GM12878 (cell line): ENCODE results near the gene DNAI2. TPM values are rescaled to one million over a fixed set of nuclear protein-coding genes. Genes with fewer than 3 reads are reported as not detected.

Experiments used
- ATAC-seq: fragments of 200-7000 bp; cut with Tn5 transposase; 3 replicates; pipeline ENCODE4 v1.9.1; 2020; ENCODE audit warnings: mild to moderate bottlenecking, moderate library complexity
- BruUV-seq: library from RNA; stranded (reverse); fragments of 400-500 nt; replicated peaks from 2 replicates; lab custom pipeline; 2021; lab: Mats Ljungman, UMichigan
- CTCF ChIA-PET: fragments of 300-600 bp; sonication (Branson Sonifier 250); formaldehyde crosslinking; extraction: SDS; loops from one replicate; lab custom pipeline; 2021; ENCODE audit warnings: inconsistent platforms; lab: Yijun Ruan, JAX
- POLR2A ChIA-PET: fragments of 350-600 bp; formaldehyde crosslinking; extraction: SDS; loops from one replicate; lab custom pipeline; 2021; ENCODE audit warnings: inconsistent platforms; lab: Charles Lee
- RAD21 ChIA-PET: fragments of 300-600 bp; sonication (Branson Sonifier 250); formaldehyde crosslinking; loops from one replicate; lab custom pipeline; 2023; ENCODE audit warnings: antibody characterized with exemption; ENCODE audit not compliant: unreplicated experiment; lab: Charles Lee
- SMC1A ChIA-PET: fragments of 300-600 bp; sonication (Branson Sonifier 250); formaldehyde crosslinking; loops from one replicate; lab custom pipeline; 2023; ENCODE audit not compliant: unreplicated experiment, uncharacterized antibody; lab: Charles Lee
- DNase-seq: peaks from one replicate; pipeline ENCODE4 v3.0.0-alpha.2; 2011; ENCODE audit warnings: low read depth, low spot score
- FAIRE-seq: peaks from 3 replicates; lab custom pipeline; 2011; peaks lifted over from hg19 to GRCh38; lab: Jason Lieb, UNC
- H2AFZ ChIP-seq: 2 replicates; pipeline ENCODE4 v1.6.0; 2011; ENCODE audit warnings: low read depth, low read length, control low read depth; ENCODE audit not compliant: control insufficient read depth
- H3K27ac ChIP-seq: 2 replicates; pipeline ENCODE4 v1.5.1; 2011; ENCODE audit warnings: control low read depth; ENCODE audit not compliant: control insufficient read depth, insufficient read depth
- H3K27me3 ChIP-seq, 2 experiments: replicated peaks in 1 of 2; 2 replicates each; pipeline versions ENCODE4 v1.6.0 to v1.6.1; 2011; ENCODE audit warnings: low read length in 1 of 2; ENCODE audit not compliant: control insufficient read depth in 2 of 2, insufficient read depth in 2 of 2
- H3K36me3 ChIP-seq, 2 experiments: 2 replicates each; pipeline ENCODE4 v1.5.1; 2011; ENCODE audit warnings: low read length in 1 of 2; ENCODE audit not compliant: control insufficient read depth in 2 of 2, insufficient read depth in 2 of 2
- H3K4me1 ChIP-seq: 2 replicates; pipeline ENCODE4 v1.6.1; 2011; ENCODE audit warnings: mild to moderate bottlenecking, low read length, moderate library complexity, mixed read lengths; ENCODE audit not compliant: control insufficient read depth, insufficient read depth
- H3K4me2 ChIP-seq: 2 replicates; pipeline ENCODE4 v1.6.0; 2011; ENCODE audit warnings: control low read depth; ENCODE audit not compliant: control insufficient read depth, insufficient read depth
- H3K4me3 ChIP-seq: fragments of 200-600 bp; sonication (generic); 2 replicates; pipeline ENCODE4 v1.5.1; 2016
- H3K79me2 ChIP-seq: 2 replicates; pipeline ENCODE4 v1.6.0; 2011; ENCODE audit warnings: low read length; ENCODE audit not compliant: control insufficient read depth, insufficient read depth
- H3K9ac ChIP-seq: 2 replicates; pipeline ENCODE4 v1.8.0; 2011; ENCODE audit warnings: low read length, control low read depth, mixed read lengths; ENCODE audit not compliant: control insufficient read depth, insufficient read depth
- H3K9me3 ChIP-seq: replicated peaks from 3 replicates; pipeline ENCODE4 v1.5.1; 2011; ENCODE audit warnings: mild to moderate bottlenecking, low read length; ENCODE audit not compliant: control insufficient read depth, insufficient read depth
- H4K20me1 ChIP-seq: 2 replicates; pipeline ENCODE4 v1.6.0; 2011; ENCODE audit not compliant: control insufficient read depth, insufficient read depth
- BHLHE40 ChIP-seq, 2 experiments: fragments of 450-650 bp in 1 of 2; IDR thresholded peaks; 2 replicates each; pipeline ENCODE4 v1.6.1; 2011 to 2017; ENCODE audit warnings: low read depth in 2 of 2, borderline replicate concordance in 1 of 2, improper control_type of control experiment in 1 of 2, low read length in 1 of 2, mild to moderate bottlenecking in 1 of 2
- CBX5 ChIP-seq: sonication (generic); IDR thresholded peaks from 2 replicates; pipeline ENCODE4 v1.6.1; 2016; ENCODE audit warnings: low read depth, moderate library complexity, mild to moderate bottlenecking, inconsistent platforms
- CHD1 ChIP-seq: IDR thresholded peaks from 2 replicates; pipeline ENCODE4 v1.6.1; 2012; ENCODE audit warnings: low read depth, low read length, improper control_type of control experiment
- EP300 ChIP-seq, 2 experiments: fragments of 150-350 bp in 1 of 2; IDR thresholded peaks; 2 replicates each; pipeline ENCODE4 v1.6.1; 2011 to 2012; ENCODE audit warnings: low read depth in 2 of 2, low read length in 2 of 2, borderline replicate concordance in 1 of 2, improper control_type of control experiment in 1 of 2, inconsistent platforms in 1 of 2; ENCODE audit not compliant: control insufficient read depth in 1 of 2
- NR2C1 ChIP-seq: fragments of 450-650 bp; IDR thresholded peaks from 2 replicates; pipeline ENCODE4 v1.6.1; 2017; ENCODE audit warnings: antibody characterized with exemption, mild to moderate bottlenecking, moderate library complexity
- YBX1 ChIP-seq: fragments of 450-650 bp; IDR thresholded peaks from 2 replicates; pipeline ENCODE4 v1.6.1; 2016; ENCODE audit warnings: antibody characterized with exemption
- ZNF207 ChIP-seq: fragments of 450-650 bp; IDR thresholded peaks from 2 replicates; pipeline ENCODE4 v1.6.1; 2014; ENCODE audit warnings: antibody characterized with exemption, mild to moderate bottlenecking, borderline replicate concordance
- ZNF622 ChIP-seq: fragments of 450-650 bp; IDR thresholded peaks from 2 replicates; pipeline ENCODE4 v1.6.1; 2017; ENCODE audit warnings: mild to moderate bottlenecking, inconsistent platforms
- WGBS: methylation state at CpG from one replicate; pipeline ENCODE4 v1.1.6; 2016; ENCODE audit warnings: low lambda C conversion rate; ENCODE audit not compliant: insufficient replicate concordance, insufficient coverage; ENCODE audit errors: missing lambda C conversion rate; 5-methylcytosine and 5-hydroxymethylcytosine counted together
- in situ Hi-C: fragments of 300-500 bp; cut with MboI; formaldehyde crosslinking; loops from 9 replicates; pipeline ENCODE4 v1.14.3; 2018; ENCODE audit warnings: mixed read lengths
- intact Hi-C: fragments of 100-400 bp; cut with micrococcal nuclease; formaldehyde crosslinking; loops from one replicate; pipeline ENCODE4 v1.14.2; 2022; ENCODE audit not compliant: unreplicated experiment
- polyA plus RNA-seq, 11 experiments: library from polyadenylated mRNA; depleted of rRNA in 4 of 11; unstranded in 6 of 11; stranded (reverse) in 5 of 11; fragments of >200 nt; fragmentation: Nextera tagmentation in 4 of 11; fragmentation: Illumina TruSeq in 1 of 11; extraction: Ambion mirVana in 4 of 11; extraction: Trizol in 1 of 11; gene quantifications; 1 replicate in 1 of 11; 2 replicates in 10 of 11; pipeline versions ENCODE4 v1.2.1 to v1.2.3, GENCODE V29; 2011 to 2016; ENCODE audit warnings: inconsistent platforms in 2 of 11, missing spikeins in 2 of 11, low read depth in 1 of 11
- total RNA-seq, 4 experiments: library from RNA; depleted of rRNA in 3 of 4; stranded (reverse); fragments of >200 nt in 3 of 4; fragmentation: Illumina TruSeq in 1 of 4; extraction: Trizol in 1 of 4; gene quantifications; 2 replicates each; pipeline versions ENCODE4 v1.2.1 to v1.2.3, GENCODE V29; 2013 to 2021
- TF ChIP-seq, protein P1 (sequence below): fragments of 450-650 bp; IDR thresholded peaks from 2 replicates; pipeline ENCODE4 v1.6.1; 2016; ENCODE audit warnings: mild to moderate bottlenecking, moderate library complexity, borderline replicate concordance

Gene DNAI2
- total and polyA plus RNA-seq, 10 of the 15 experiments (the other 5 are each of a cell fraction or from before 2014, with no cell fraction given), result 0.04 to 1.8 (median 0.13) TPM

DNA sequence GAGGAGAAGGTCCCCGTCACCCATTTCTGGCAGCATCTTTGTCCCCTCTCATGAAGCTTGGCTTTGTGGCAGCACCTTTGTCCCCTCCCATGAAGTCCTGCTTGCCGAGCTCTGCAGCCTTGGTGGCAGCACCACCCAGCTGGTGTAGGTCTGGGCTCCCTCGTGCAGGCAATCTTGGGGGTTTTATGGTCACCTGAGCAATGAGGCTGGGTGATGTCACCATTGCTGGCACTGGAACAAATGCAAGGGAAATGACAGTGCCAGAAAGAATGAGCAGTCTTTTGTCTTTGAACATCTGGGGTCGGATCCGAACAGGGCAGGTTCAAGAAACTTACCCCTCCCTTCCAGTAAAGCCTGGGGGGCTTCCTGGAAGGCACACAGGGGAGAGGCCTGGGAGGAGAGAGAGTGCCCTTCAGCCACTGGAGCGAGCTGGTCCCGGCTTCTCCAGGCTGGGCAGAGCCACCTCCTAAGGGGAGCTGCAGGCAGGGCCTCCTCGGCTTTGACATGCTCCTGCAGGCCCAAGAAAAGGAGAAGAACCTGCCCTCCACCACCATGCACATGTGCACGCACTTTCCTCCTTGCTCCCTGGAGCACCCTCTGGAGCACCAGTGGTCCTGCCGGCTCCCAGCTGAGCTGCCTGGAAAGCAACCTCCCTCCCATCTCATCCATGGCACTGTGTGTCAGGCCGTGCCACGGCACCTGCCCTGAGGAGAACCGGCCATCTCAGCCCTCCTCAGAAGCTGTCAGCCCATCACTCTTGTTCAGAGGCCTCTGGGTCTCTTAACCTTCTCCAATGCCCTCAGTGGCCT is 71.6 kb downstream of the DNAI2 start:
- ATAC-seq (peak; percentile 53), FAIRE-seq (no peak)
- ChIA-PET RAD21 (no interaction called here), CTCF (no interaction called here), POLR2A (no interaction called here), SMC1A (no interaction called here)
- Histone ChIP-seq H3K27me3 (no peaks in the 10 kb centered on the region; a peak in 2 of 4 replicates), H3K4me3 (no peak overlapping the region), H4K20me1 (no peaks in the 10 kb centered on the region), H3K79me2 (no peaks in the 10 kb centered on the region), H3K36me3 (no peaks in the 10 kb centered on the region), H3K4me1 (no peaks in the 10 kb centered on the region), H3K4me2 (no peak overlapping the region), H2AFZ (no peak overlapping the region), H3K9ac (no peak overlapping the region), H3K27ac (no peak overlapping the region)
- BruUV-seq, result no TSS peak
- 12% methylated on average over 13 of the region's 13 CpGs for WGBS
- intact Hi-C loops, result no loop called here
- in situ Hi-C loops, result no loop called here
- TF ChIP-seq ZNF207, result no peak
- no peak for TF ChIP-seq ZNF622
- TF ChIP-seq EP300 (IDR thresholded peaks at IDR 0.05; ENCODE audit: borderline replicate concordance in 1 of 2, control insufficient read depth in 1 of 2, low read depth in 2 of 2, low read length in 2 of 2), result no peak
- TF ChIP-seq, protein P1, sequence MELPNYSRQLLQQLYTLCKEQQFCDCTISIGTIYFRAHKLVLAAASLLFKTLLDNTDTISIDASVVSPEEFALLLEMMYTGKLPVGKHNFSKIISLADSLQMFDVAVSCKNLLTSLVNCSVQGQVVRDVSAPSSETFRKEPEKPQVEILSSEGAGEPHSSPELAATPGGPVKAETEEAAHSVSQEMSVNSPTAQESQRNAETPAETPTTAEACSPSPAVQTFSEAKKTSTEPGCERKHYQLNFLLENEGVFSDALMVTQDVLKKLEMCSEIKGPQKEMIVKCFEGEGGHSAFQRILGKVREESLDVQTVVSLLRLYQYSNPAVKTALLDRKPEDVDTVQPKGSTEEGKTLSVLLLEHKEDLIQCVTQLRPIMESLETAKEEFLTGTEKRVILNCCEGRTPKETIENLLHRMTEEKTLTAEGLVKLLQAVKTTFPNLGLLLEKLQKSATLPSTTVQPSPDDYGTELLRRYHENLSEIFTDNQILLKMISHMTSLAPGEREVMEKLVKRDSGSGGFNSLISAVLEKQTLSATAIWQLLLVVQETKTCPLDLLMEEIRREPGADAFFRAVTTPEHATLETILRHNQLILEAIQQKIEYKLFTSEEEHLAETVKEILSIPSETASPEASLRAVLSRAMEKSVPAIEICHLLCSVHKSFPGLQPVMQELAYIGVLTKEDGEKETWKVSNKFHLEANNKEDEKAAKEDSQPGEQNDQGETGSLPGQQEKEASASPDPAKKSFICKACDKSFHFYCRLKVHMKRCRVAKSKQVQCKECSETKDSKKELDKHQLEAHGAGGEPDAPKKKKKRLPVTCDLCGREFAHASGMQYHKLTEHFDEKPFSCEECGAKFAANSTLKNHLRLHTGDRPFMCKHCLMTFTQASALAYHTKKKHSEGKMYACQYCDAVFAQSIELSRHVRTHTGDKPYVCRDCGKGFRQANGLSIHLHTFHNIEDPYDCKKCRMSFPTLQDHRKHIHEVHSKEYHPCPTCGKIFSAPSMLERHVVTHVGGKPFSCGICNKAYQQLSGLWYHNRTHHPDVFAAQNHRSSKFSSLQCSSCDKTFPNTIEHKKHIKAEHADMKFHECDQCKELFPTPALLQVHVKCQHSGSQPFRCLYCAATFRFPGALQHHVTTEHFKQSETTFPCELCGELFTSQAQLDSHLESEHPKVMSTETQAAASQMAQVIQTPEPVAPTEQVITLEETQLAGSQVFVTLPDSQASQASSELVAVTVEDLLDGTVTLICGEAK, result no peak
- TF ChIP-seq NR2C1, result no peak
- TF ChIP-seq CBX5, result no peak
- TF ChIP-seq YBX1, result no peak
- no peak for TF ChIP-seq CHD1
- TF ChIP-seq BHLHE40 (IDR thresholded peaks at IDR 0.05; ENCODE audit: borderline replicate concordance in 1 of 2, low read depth in 2 of 2, low read length in 1 of 2), result peak in 1 of 2 experiments; percentile 37; a peak in 1 of 4 replicates
- TF ChIP-seq, all 136 proteins: peak for 1
- H3K9me3 ChIP-seq, result no peaks in the 10 kb centered on the region
- no peak for DNase-seq
